ENCODE data around the gene MELK. TPM values are rescaled to one million over a fixed set of nuclear protein-coding genes. Genes with fewer than 3 reads are reported as not detected.

The MELK gene
- polyA plus RNA-seq, 4 donors, result 20.6 to 23.2 (median 21.4) TPM

- DNase-seq (ENCODE audit: low read depth in 4 of 4, low spot score in 3 of 4), result no peak
Observed at GRCh38 chr9:36665387-36665786, 92.7 kb downstream of the MELK start.

- DNase-seq (ENCODE audit: low read depth in 4 of 4, low spot score in 3 of 4), result no peak
Observed at GRCh38 chr9:36665921-36666431, 93.3 kb downstream of the MELK start.

- no peak for DNase-seq (ENCODE audit: low read depth in 4 of 4, low spot score in 3 of 4)
Observed at GRCh38 chr9:36671561-36671960, 98.9 kb downstream of the MELK start.

GRCh38 chr9:36676091-36676490, 103.4 kb downstream of the MELK start:
- DNase-seq (ENCODE audit: low read depth in 4 of 4, low spot score in 3 of 4), result no peak

GRCh38 chr9:36676778-36677485, 104.2 kb downstream of the MELK start:
- DNase-seq (ENCODE audit: low read depth in 4 of 4, low spot score in 3 of 4), result no peak

GRCh38 chr9:36677611-36678010, 104.9 kb downstream of the MELK start:
- no peak for DNase-seq (ENCODE audit: low read depth in 4 of 4, low spot score in 3 of 4)

GRCh38 chr9:36679710-36680109, 107.0 kb downstream of the MELK start:
- DNase-seq (ENCODE audit: low read depth in 4 of 4, low spot score in 3 of 4), result no peak

GRCh38 chr9:36686471-36686870, 113.8 kb downstream of the MELK start:
- no peak for DNase-seq (ENCODE audit: low read depth in 4 of 4, low spot score in 3 of 4)

- DNase-seq (ENCODE audit: low read depth in 4 of 4, low spot score in 3 of 4), result no peak
Observed at GRCh38 chr9:36690412-36691168, 117.9 kb downstream of the MELK start.

GRCh38 chr9:36691671-36692070, 119.0 kb downstream of the MELK start:
- DNase-seq (ENCODE audit: low read depth in 4 of 4, low spot score in 3 of 4), result no peak

GRCh38 chr9:36698984-36699383, 126.3 kb downstream of the MELK start:
- no peak for DNase-seq (ENCODE audit: low read depth in 4 of 4, low spot score in 3 of 4)

- no peak for DNase-seq (ENCODE audit: low read depth in 4 of 4, low spot score in 3 of 4)
Observed at GRCh38 chr9:36704148-36704547, 131.5 kb downstream of the MELK start.

GRCh38 chr9:36713515-36714490, 141.1 kb downstream of the MELK start:
- DNase-seq (ENCODE audit: low read depth in 4 of 4, low spot score in 3 of 4), result no peak

- DNase-seq (ENCODE audit: low read depth in 4 of 4, low spot score in 3 of 4), result no peak
Observed at GRCh38 chr9:36716496-36716895, 143.8 kb downstream of the MELK start.

- no peak for DNase-seq (ENCODE audit: low read depth in 4 of 4, low spot score in 3 of 4)
Observed at GRCh38 chr9:36717276-36717675, 144.6 kb downstream of the MELK start.

- no peak for DNase-seq (ENCODE audit: low read depth in 4 of 4, low spot score in 3 of 4)
Observed at GRCh38 chr9:36718612-36719011, 145.9 kb downstream of the MELK start.

- no peak for DNase-seq (ENCODE audit: low read depth in 4 of 4, low spot score in 3 of 4)
Observed at GRCh38 chr9:36720043-36720442, 147.3 kb downstream of the MELK start.

GRCh38 chr9:36721846-36722588, 149.3 kb downstream of the MELK start:
- peak in 1 of 4 donors; percentile 9 for DNase-seq (ENCODE audit: low read depth in 4 of 4, low spot score in 3 of 4)

GRCh38 chr9:36725777-36726356, 153.2 kb downstream of the MELK start:
- no peak for DNase-seq (ENCODE audit: low read depth in 4 of 4, low spot score in 3 of 4)
